Uterus (tissue), 4 donors: Measurements from ENCODE around the gene WDFY4. TPM values are rescaled to one million over a fixed set of nuclear protein-coding genes. Genes with fewer than 3 reads are reported as not detected.

ENCODE experiments used
- DNase-seq, 2 donors: peaks; one replicate each; pipeline ENCODE4 v3.0.0-alpha.2; 2019 to 2020
- H3K27ac ChIP-seq, 2 donors: fragments of 200-600 bp; sonication (generic); 1 replicate in 1 of 2; 2 replicates in 1 of 2; pipeline ENCODE4 v1.5.1; 2016 to 2018
- H3K27me3 ChIP-seq, 2 donors: fragments of 200-600 bp; sonication (generic); one replicate each; pipeline ENCODE4 v1.5.1; 2018 to 2019; ENCODE audit warnings: control low read depth in 1 of 2
- H3K36me3 ChIP-seq, 2 donors: fragments of 200-600 bp; sonication (generic); one replicate each; pipeline ENCODE4 v1.5.1; 2019; ENCODE audit warnings: control low read depth in 1 of 2
- H3K4me1 ChIP-seq, 2 donors: fragments of 200-600 bp; sonication (generic); one replicate each; pipeline ENCODE4 v1.5.1; 2018 to 2019; ENCODE audit warnings: control low read depth in 1 of 2
- H3K4me3 ChIP-seq, 2 donors: fragments of 200-600 bp; sonication (generic); 1 replicate in 1 of 2; 2 replicates in 1 of 2; pipeline ENCODE4 v1.5.1; 2018 to 2019; ENCODE audit warnings: mild to moderate bottlenecking in 1 of 2
- H3K9me3 ChIP-seq, 2 donors: fragments of 200-600 bp; sonication (generic); one replicate each; pipeline ENCODE4 v1.5.1; 2019; ENCODE audit warnings: control low read depth in 1 of 2
- CTCF ChIP-seq, 4 experiments: fragments of 200-600 bp in 2 of 4; fragments of 450-650 bp in 2 of 4; sonication (generic) in 2 of 4; IDR thresholded peaks; one replicate each; pipeline ENCODE4 v1.5.1; 2016 to 2019; ENCODE audit warnings: antibody characterized with exemption in 4 of 4, mild to moderate bottlenecking in 2 of 4, moderate library complexity in 1 of 4
- POLR2A ChIP-seq, 2 donors: fragments of 450-650 bp; IDR thresholded peaks; one replicate each; pipeline ENCODE4 v1.6.1; 2016; ENCODE audit warnings: antibody characterized with exemption in 2 of 2, mild to moderate bottlenecking in 1 of 2, moderate library complexity in 1 of 2
- intact Hi-C: fragments of 100-400 bp; cut with DNase I; formaldehyde crosslinking; loops from one replicate; pipeline ENCODE4 v1.15.1; 2023; ENCODE audit warnings: low total_unique reads
- total RNA-seq, 4 donors: library from RNA; depleted of rRNA in 3 of 4; stranded (reverse); fragments of >200 nt in 3 of 4; gene quantifications; one replicate each; pipeline versions ENCODE4 v1.1.0 to v1.2.4, GENCODE V29; 2014 to 2023
- donor health status: DM: yes; HTN: yes; CAD: no.

WDFY4 gene
- total RNA-seq, 4 donors from 2014 or later: 0.26 to 5.2 (median 1.2) TPM

DNA sequence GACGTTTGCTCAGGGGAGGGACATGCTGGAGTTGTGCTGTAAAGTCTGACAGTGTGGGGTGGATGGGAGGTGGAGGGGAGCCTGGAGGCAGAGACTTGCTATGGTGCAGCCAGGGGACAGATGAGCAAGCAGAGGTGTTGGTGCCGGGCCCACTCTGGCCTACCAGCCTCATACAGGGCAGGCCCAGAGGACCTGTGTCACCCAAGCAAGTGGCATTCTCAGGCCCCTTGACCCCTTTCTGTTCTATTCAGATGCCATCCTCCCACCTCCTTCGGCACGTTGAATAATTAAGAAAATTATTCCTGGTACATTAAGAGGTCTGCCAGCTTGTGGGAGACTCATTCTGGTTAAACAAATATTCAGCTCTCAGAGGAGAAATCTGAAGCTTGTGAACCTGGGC, 8.5 kb downstream of the WDFY4 start:
- intact Hi-C loops: no loop called here
- no peak overlapping the region for H3K4me3 ChIP-seq
- DNase-seq: no peak
- no peak overlapping the region for H3K27ac ChIP-seq
- H3K4me1 ChIP-seq: no peaks in the 10 kb centered on the region
- TF ChIP-seq POLR2A (IDR thresholded peaks at IDR 0.05) (no peak), CTCF (IDR thresholded peaks at IDR 0.05) (no peak)
- no peaks in the 10 kb centered on the region for H3K27me3 ChIP-seq
- no peaks in the 10 kb centered on the region for H3K36me3 ChIP-seq
- no peaks in the 10 kb centered on the region for H3K9me3 ChIP-seq

- intact Hi-C loops: no loop called here
These were observed 9.8 kb downstream of the WDFY4 start for GRCh38 chr10:48694371-48695030.

GRCh38 chr10:48695636-48696534, 11.2 kb downstream of the WDFY4 start:
- Histone ChIP-seq H3K9me3 (no peaks in the 10 kb centered on the region), H3K27ac (no peak overlapping the region), H3K4me3 (no peak overlapping the region), H3K36me3 (no peaks in the 10 kb centered on the region), H3K4me1 (no peaks in the 10 kb centered on the region), H3K27me3 (no peaks in the 10 kb centered on the region)
- intact Hi-C loops: no loop called here
- TF ChIP-seq POLR2A (IDR thresholded peaks at IDR 0.05) (no peak), CTCF (IDR thresholded peaks at IDR 0.05) (no peak)
- DNase-seq: no peak

More at GRCh38 chr10:48694371-48695030, 9.8 kb downstream of the WDFY4 start:
- H3K9me3 ChIP-seq: no peaks in the 10 kb centered on the region
- H3K27me3 ChIP-seq: no peaks in the 10 kb centered on the region
- no peaks in the 10 kb centered on the region for H3K36me3 ChIP-seq
- DNase-seq: no peak
- TF ChIP-seq POLR2A (IDR thresholded peaks at IDR 0.05) (no peak), CTCF (IDR thresholded peaks at IDR 0.05) (no peak)
- no peak overlapping the region for H3K27ac ChIP-seq
- no peak overlapping the region for H3K4me3 ChIP-seq
- no peaks in the 10 kb centered on the region for H3K4me1 ChIP-seq

DNA sequence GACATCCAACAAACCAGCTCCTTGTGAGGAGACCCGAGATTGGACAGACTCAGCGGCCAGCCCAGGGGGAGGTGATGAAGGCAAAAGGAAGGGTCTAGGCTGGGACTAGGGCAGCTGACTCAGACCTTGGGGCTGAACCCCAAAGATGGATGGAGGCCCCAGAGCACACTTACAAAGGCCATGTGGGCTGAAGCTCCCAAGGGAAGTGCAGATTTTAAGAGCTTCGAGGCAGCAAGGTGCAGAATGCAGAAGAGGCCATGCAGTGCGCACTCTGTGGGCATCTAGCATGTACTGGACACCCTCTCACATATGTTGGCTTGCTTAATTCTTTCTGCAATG, 11.8 kb downstream of the WDFY4 start:
- intact Hi-C loops: no loop called here

More for the DNA sequence above, 11.8 kb downstream of the WDFY4 start:
- H3K4me1 ChIP-seq: no peaks in the 10 kb centered on the region
- H3K4me3 ChIP-seq: no peak overlapping the region
- no peak for TF ChIP-seq CTCF (IDR thresholded peaks at IDR 0.05)
- TF ChIP-seq POLR2A (IDR thresholded peaks at IDR 0.05): no peak
- no peaks in the 10 kb centered on the region for H3K27me3 ChIP-seq
- H3K9me3 ChIP-seq: no peaks in the 10 kb centered on the region
- no peak for DNase-seq
- no peaks in the 10 kb centered on the region for H3K36me3 ChIP-seq
- no peak overlapping the region for H3K27ac ChIP-seq
